Measurements from ENCODE around the gene PAXIP1. TPM values are rescaled to one million over a fixed set of nuclear protein-coding genes. Genes with fewer than 3 reads are reported as not detected.
"Not testable (repeated sequence)": the region's sequence is repeated elsewhere in the genome, so short reads cannot be mapped to it uniquely, and the experiment has no call there.

PAXIP1 gene
- total RNA-seq, 1 donor from 2014 or later, result 11.8 TPM

- DNase-seq (no peak), ATAC-seq (peak; percentile 87)
- Histone ChIP-seq H3K4me3 (peak overlapping the region; percentile 62), H3K27me3 (no peaks in the 10 kb centered on the region), H3K9me3 (no peaks in the 10 kb centered on the region), H3K4me1 (no peaks in the 10 kb centered on the region), H3K36me3 (no peaks in the 10 kb centered on the region), H3K27ac (peak overlapping the region; percentile 87)
- TF ChIP-seq CTCF (IDR thresholded peaks at IDR 0.05), result peak; percentile 72
- intact Hi-C loops (cut with DNase I), result loop anchor here (10.0 kb wide), 1 partner anchor 417 kb away; no protein-coding TSS in a partner anchor
Measured at GRCh38 chr7:154927624-154928125, 75.2 kb downstream of the PAXIP1 start.

GRCh38 chr7:154922472-154922871 is 80.5 kb downstream of the PAXIP1 start:
- not testable (repeated sequence) for ATAC-seq, H3K9me3 ChIP-seq, H3K27ac ChIP-seq, H3K4me1 ChIP-seq, DNase-seq, H3K36me3 ChIP-seq, H3K4me3 ChIP-seq, H3K27me3 ChIP-seq
- intact Hi-C loops (cut with DNase I), result loop anchor here (10.0 kb wide), 1 partner anchor 422 kb away; no protein-coding TSS in a partner anchor

GRCh38 chr7:154919344-154920225 is 83.3 kb downstream of the PAXIP1 start:
- H3K9me3 ChIP-seq, result no peaks in the 10 kb centered on the region
- DNase-seq (no peak), ATAC-seq (peak; percentile 32)
- no peak for TF ChIP-seq CTCF (IDR thresholded peaks at IDR 0.05)
- H3K4me1 ChIP-seq, result no peaks in the 10 kb centered on the region
- no peak overlapping the region for H3K27ac ChIP-seq
- intact Hi-C loops (cut with DNase I), result loop anchor here (10.0 kb wide), 1 partner anchor 425 kb away; no protein-coding TSS in a partner anchor
- H3K4me3 ChIP-seq, result no peak overlapping the region
- H3K36me3 ChIP-seq, result no peaks in the 10 kb centered on the region
- peaks cover 10% of the 10 kb centered on the region for H3K27me3 ChIP-seq

GRCh38 chr7:154918741-154919140 is 84.2 kb downstream of the PAXIP1 start:
- intact Hi-C loops (cut with DNase I), result no loop called here
- H3K4me3 ChIP-seq, result no peak overlapping the region
- peaks cover 17% of the 10 kb centered on the region for H3K27me3 ChIP-seq
- TF ChIP-seq CTCF (IDR thresholded peaks at IDR 0.05), result no peak
- peaks cover 4% of the 10 kb centered on the region for H3K4me1 ChIP-seq
- H3K27ac ChIP-seq, result no peak overlapping the region
- H3K36me3 ChIP-seq, result no peaks in the 10 kb centered on the region
- H3K9me3 ChIP-seq, result no peaks in the 10 kb centered on the region
- DNase-seq (no peak), ATAC-seq (no peak)

- no peak for TF ChIP-seq CTCF (IDR thresholded peaks at IDR 0.05)
- ATAC-seq (no peak), DNase-seq (no peak)
- peaks cover 17% of the 10 kb centered on the region for H3K27me3 ChIP-seq
- no peaks in the 10 kb centered on the region for H3K36me3 ChIP-seq
- intact Hi-C loops (cut with DNase I), result no loop called here
- H3K9me3 ChIP-seq, result no peaks in the 10 kb centered on the region
- H3K4me3 ChIP-seq, result no peak overlapping the region
- H3K27ac ChIP-seq, result no peak overlapping the region
- H3K4me1 ChIP-seq, result peaks cover 4% of the 10 kb centered on the region
Measured at GRCh38 chr7:154918266-154918665, 84.7 kb downstream of the PAXIP1 start.

GRCh38 chr7:154917808-154918160 is 85.1 kb downstream of the PAXIP1 start:
- ATAC-seq, result no peak
- no peak overlapping the region for H3K27ac ChIP-seq
- no peaks in the 10 kb centered on the region for H3K36me3 ChIP-seq
- H3K9me3 ChIP-seq, result no peaks in the 10 kb centered on the region
- intact Hi-C loops (cut with DNase I), result no loop called here
- DNase-seq, result no peak
- TF ChIP-seq CTCF (IDR thresholded peaks at IDR 0.05), result no peak
- no peak overlapping the region for H3K4me3 ChIP-seq
- H3K27me3 ChIP-seq, result peaks cover 17% of the 10 kb centered on the region
- H3K4me1 ChIP-seq, result peaks cover 4% of the 10 kb centered on the region

All from upper lobe of right lung (tissue), 1 donor.